Adrenal gland (tissue), 5 donors: ENCODE data around the gene PI16.

Experiments used
- POLR2A ChIP-seq, 2 donors: fragments of 450-650 bp; IDR thresholded peaks; one replicate each; pipeline ENCODE4 v1.6.1; 2017; ENCODE audit warnings: antibody characterized with exemption in 2 of 2, mild to moderate bottlenecking in 2 of 2, moderate library complexity in 1 of 2
- TF ChIP-seq, protein P1 (sequence below), 6 experiments: fragments of 450-650 bp in 4 of 6; fragments of 200-600 bp in 2 of 6; sonication (generic) in 1 of 6; IDR thresholded peaks; 1 replicate in 5 of 6; 2 replicates in 1 of 6; pipeline versions ENCODE4 v1.5.1 to v1.8.0; 2016 to 2021; ENCODE audit warnings: antibody characterized with exemption in 6 of 6, mild to moderate bottlenecking in 2 of 6, moderate library complexity in 1 of 6
- donor health status: DM: no; HTN: no; CAD: no.

DNA sequence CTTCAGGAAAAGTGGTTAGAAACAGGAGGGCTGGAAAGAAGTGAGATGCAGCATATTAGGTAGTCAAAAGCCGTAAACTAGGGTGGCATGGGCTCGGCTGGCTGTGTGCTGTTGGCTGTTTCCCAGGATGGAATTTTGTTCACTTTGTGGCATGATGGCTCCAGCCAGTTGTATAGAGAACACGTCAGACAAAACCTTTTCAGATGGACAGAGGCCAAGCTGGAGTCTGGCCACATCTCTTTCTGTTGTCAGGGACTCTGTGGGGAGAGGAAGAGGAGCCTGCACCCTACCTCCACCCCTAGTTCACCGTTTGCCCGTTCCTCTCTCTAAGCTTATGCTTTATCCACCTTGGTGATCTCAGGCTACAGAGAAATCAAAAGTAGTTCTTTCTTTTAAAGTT, 46.8 kb upstream of the PI16 start:
- TF ChIP-seq, protein P1, sequence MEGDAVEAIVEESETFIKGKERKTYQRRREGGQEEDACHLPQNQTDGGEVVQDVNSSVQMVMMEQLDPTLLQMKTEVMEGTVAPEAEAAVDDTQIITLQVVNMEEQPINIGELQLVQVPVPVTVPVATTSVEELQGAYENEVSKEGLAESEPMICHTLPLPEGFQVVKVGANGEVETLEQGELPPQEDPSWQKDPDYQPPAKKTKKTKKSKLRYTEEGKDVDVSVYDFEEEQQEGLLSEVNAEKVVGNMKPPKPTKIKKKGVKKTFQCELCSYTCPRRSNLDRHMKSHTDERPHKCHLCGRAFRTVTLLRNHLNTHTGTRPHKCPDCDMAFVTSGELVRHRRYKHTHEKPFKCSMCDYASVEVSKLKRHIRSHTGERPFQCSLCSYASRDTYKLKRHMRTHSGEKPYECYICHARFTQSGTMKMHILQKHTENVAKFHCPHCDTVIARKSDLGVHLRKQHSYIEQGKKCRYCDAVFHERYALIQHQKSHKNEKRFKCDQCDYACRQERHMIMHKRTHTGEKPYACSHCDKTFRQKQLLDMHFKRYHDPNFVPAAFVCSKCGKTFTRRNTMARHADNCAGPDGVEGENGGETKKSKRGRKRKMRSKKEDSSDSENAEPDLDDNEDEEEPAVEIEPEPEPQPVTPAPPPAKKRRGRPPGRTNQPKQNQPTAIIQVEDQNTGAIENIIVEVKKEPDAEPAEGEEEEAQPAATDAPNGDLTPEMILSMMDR (IDR thresholded peaks at IDR 0.05): no peak
- TF ChIP-seq POLR2A (IDR thresholded peaks at IDR 0.05): peak in 1 of 2 donors; percentile 7
